22Rv1 (cell line): ENCODE measurements around the gene TRPM5.

ENCODE experiments used
- CTCF ChIP-seq: fragments of 450-650 bp; IDR thresholded peaks from 2 replicates; pipeline ENCODE4 v1.5.1; 2017; ENCODE audit warnings: mild to moderate bottlenecking
- ZFX ChIP-seq: fragments of 450-650 bp; IDR thresholded peaks from 2 replicates; pipeline ENCODE4 v1.6.1; 2017; ENCODE audit warnings: antibody characterized with exemption, borderline replicate concordance

GRCh38 chr11:2472428-2473186, 28.3 kb upstream of the TRPM5 start:
- no peak for TF ChIP-seq CTCF
- TF ChIP-seq ZFX: no peak
